ENCODE results near the gene ADAMTS16. TPM values are rescaled to one million over a fixed set of nuclear protein-coding genes. Genes with fewer than 3 reads are reported as not detected.

Gene ADAMTS16
- total RNA-seq, 1 experiment from 2014 or later, result 30.1 TPM

- H3K4me1 Mint-ChIP-seq, result peaks cover 28% of the 10 kb centered on the region
- ChIA-PET CTCF (interaction anchor here (1.5 kb wide), 1 partner anchor 34 kb away, joined by 4 read pairs; no protein-coding TSS in a partner anchor), POLR2A (no interaction called here)
- DNase-seq (ENCODE audit: low spot score) (no peak), ATAC-seq (no peak)
- H3K27ac Mint-ChIP-seq, result no peak overlapping the region
- peaks cover 49% of the 10 kb centered on the region for H3K36me3 Mint-ChIP-seq
- H3K9me3 Mint-ChIP-seq, result peaks cover 22% of the 10 kb centered on the region
- no peak overlapping the region for H3K4me3 Mint-ChIP-seq
- TF ChIP-seq TP53 (CRISPR knock-in tag; IDR thresholded peaks at IDR 0.05), result no peak
- no peak for TF ChIP-seq MYBL2 (CRISPR knock-in tag; IDR thresholded peaks at IDR 0.05)
- TF ChIP-seq USF2 (CRISPR knock-in tag; IDR thresholded peaks at IDR 0.05), result no peak
- no peak for TF ChIP-seq ESRRA (CRISPR knock-in tag; IDR thresholded peaks at IDR 0.05; ENCODE audit: borderline replicate concordance)
- no peak for TF ChIP-seq ELF4 (CRISPR knock-in tag; IDR thresholded peaks at IDR 0.05; ENCODE audit: low read depth)
- no peak for TF ChIP-seq TEAD1 (CRISPR knock-in tag; IDR thresholded peaks at IDR 0.05)
- TF ChIP-seq AFF4 (CRISPR knock-in tag; IDR thresholded peaks at IDR 0.05; ENCODE audit: borderline replicate concordance), result no peak
- TF ChIP-seq E2F4 (CRISPR knock-in tag; IDR thresholded peaks at IDR 0.05; ENCODE audit: borderline replicate concordance, low read depth), result no peak
- no peak for TF ChIP-seq ZBTB21 (CRISPR knock-in tag; IDR thresholded peaks at IDR 0.05; ENCODE audit: borderline replicate concordance)
- TF ChIP-seq ZNF219 (CRISPR knock-in tag; IDR thresholded peaks at IDR 0.05; ENCODE audit: borderline replicate concordance), result no peak
- H3K27me3 Mint-ChIP-seq (ENCODE audit: low read depth), result no peaks in the 10 kb centered on the region
Measured at GRCh38 chr5:5258564-5258963, 118.4 kb downstream of the ADAMTS16 start.

- peaks cover 14% of the 10 kb centered on the region for H3K9me3 Mint-ChIP-seq
- POLR2A ChIA-PET, result no interaction called here
- no peak for ATAC-seq
- H3K27ac Mint-ChIP-seq, result no peak overlapping the region
- no peak overlapping the region for H3K4me3 Mint-ChIP-seq
- peaks cover 72% of the 10 kb centered on the region for H3K36me3 Mint-ChIP-seq
- peaks cover 23% of the 10 kb centered on the region for H3K4me1 Mint-ChIP-seq
- no peak for DNase-seq (ENCODE audit: low spot score)
- TF ChIP-seq ZNF281 (CRISPR knock-in tag; IDR thresholded peaks at IDR 0.05) (no peak), NFE2L1 (CRISPR knock-in tag; IDR thresholded peaks at IDR 0.05) (no peak), SMAD4 (CRISPR knock-in tag; IDR thresholded peaks at IDR 0.05) (no peak)
- CTCF ChIA-PET, result no interaction called here
- no peaks in the 10 kb centered on the region for H3K27me3 Mint-ChIP-seq (ENCODE audit: low read depth)
Measured at GRCh38 chr5:5264727-5265126, 124.6 kb downstream of the ADAMTS16 start.

GRCh38 chr5:5266297-5266696 lies 126.2 kb downstream of the ADAMTS16 start:
- Mint-ChIP-seq H3K4me3 (no peak overlapping the region), H3K36me3 (peaks cover 78% of the 10 kb centered on the region), H3K9me3 (peaks cover 14% of the 10 kb centered on the region), H3K4me1 (peaks cover 32% of the 10 kb centered on the region), H3K27ac (no peak overlapping the region), H3K27me3 (ENCODE audit: low read depth) (no peaks in the 10 kb centered on the region)
- TF ChIP-seq EMX1 (CRISPR knock-in tag; IDR thresholded peaks at IDR 0.05), result no peak
- ChIA-PET CTCF (interaction anchor here (1.4 to 1.6 kb wide), 2 partner anchors 27 to 387 kb away, joined by 5 to 8 read pairs; no protein-coding TSS in a partner anchor), POLR2A (no interaction called here)
- DNase-seq (ENCODE audit: low spot score) (no peak), ATAC-seq (peak; percentile 36)

Measured in WTC11 (cell line).